Left ventricle myocardium superior (tissue), 1 donor: ENCODE measurements around the gene MBOAT1. TPM values are rescaled to one million over a fixed set of nuclear protein-coding genes. Genes with fewer than 3 reads are reported as not detected.
A peak's percentile ranks its signal among the peaks of the same experiment; 100 is the strongest.
"Not testable (repeated sequence)": the region's sequence is repeated elsewhere in the genome, so short reads cannot be mapped to it uniquely, and the experiment has no call there.

ENCODE experiments used
- ATAC-seq: fragments of 200-7000 bp; cut with Tn5 transposase; one replicate; pipeline ENCODE4 v1.9.1; 2020; ENCODE audit warnings: mild to moderate bottlenecking, moderate library complexity
- DNase-seq: peaks from one replicate; pipeline ENCODE4 v3.0.0-alpha.2; 2020
- intact Hi-C: fragments of 100-400 bp; cut with micrococcal nuclease; formaldehyde crosslinking; loops from one replicate; pipeline ENCODE4 v1.11.0; 2022
- total RNA-seq: library from RNA; stranded (reverse); fragmentation: NEBNext Ultra II Directional; extraction: Animal tissue kit (Norgen Biotek cat#: 25700); gene quantifications from one replicate; pipeline ENCODE4 v1.2.1, GENCODE V29; 2021
- donor health status: DM: no; HTN: yes; CAD: no; lungs with severe emphysema.

Gene MBOAT1
- total RNA-seq, 1 donor from 2014 or later: 5.0 TPM

- DNase-seq (no peak), ATAC-seq (peak; percentile 79)
- intact Hi-C loops: no loop called here
Measured at GRCh38 chr6:20180935-20181334, 31.3 kb downstream of the MBOAT1 start.

DNA sequence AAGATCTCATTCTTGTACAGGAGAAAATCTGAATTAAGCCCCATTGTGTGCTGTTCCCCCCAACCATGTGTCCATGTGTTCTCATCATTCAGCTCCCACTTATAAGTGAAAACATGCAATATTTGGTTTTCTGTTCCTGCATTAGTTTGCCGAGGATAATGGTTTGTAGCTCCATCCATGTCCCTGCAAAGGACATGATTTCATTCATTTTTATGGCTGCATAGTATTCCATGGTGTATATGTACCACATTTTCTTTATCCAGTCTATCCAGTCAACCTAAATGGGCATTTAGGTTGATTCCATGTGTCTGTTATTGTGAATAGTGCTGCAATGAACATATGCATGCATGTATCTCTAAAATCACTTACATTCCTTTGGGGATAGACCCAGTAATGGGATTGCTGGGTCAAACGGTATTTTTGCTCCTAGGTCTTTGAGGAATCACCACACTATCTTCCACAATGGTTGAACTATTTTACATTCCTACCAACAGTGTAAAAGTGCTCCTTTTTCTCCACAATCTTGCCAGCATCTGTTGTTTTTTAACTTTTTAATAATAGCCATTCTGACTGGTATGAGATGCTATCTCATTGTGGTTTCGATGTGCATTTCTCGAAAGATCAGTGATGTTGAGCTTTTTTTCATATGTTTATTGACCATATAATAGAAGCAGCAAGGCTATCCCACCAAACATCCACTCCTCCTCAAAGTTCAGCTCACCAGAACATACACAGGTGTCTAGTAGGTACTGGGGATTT, 32.8 kb downstream of the MBOAT1 start:
- intact Hi-C loops, DNase-seq, ATAC-seq: not testable (repeated sequence)

DNA sequence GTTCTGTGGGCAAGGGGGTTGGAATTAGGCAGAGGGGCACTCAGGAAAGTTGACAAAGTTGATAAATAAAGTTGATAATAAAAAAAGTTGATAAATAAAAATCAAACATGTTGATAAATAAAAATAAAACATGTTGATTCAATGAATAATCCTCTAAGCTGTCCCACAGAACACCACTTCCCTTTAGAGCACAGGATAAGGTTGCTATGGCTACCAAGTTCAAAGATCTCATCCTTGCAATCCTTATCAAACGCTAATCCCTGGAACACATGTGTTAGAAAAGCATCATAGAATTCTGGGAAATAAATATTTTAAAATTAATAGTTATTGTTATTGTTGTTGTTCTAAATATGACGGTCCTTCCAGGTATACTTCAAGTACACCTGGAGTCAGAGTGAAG, 33.9 kb downstream of the MBOAT1 start:
- intact Hi-C loops: no loop called here
- DNase-seq: no peak
- ATAC-seq: no peak

DNA sequence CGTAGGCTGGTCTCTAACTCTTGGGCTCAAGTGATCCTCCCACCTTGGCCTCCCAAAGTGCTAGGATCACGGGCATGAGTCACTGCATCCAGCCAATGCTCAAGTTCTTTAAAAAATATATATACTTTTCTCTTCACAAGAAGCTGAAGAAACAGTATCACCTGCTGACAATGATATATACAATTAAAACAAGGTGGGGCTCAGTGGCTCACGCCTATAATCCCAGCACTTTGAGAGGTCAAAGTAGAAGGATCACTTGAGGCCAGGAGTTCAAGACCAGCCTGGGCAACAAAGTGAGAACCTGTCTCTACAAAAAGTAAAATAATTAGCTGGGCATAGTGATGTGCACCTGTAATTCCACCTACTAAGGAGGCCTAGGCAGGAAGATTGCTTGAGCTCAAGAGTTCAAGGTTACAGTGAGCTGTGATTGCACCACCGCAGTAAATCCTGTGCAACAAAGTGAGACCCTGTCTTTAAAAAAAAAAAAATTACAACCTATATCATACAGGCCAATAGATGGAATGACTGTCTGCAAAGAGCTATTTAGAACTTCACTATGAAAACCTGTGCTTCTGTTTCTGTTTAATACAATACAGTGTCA, 36.4 kb downstream of the MBOAT1 start:
- ATAC-seq: no peak
- intact Hi-C loops: no loop called here
- no peak for DNase-seq

GRCh38 chr6:20173833-20174792, 38.2 kb downstream of the MBOAT1 start:
- intact Hi-C loops: no loop called here
- DNase-seq (no peak), ATAC-seq (peak; percentile 9)

GRCh38 chr6:20172842-20173456, 39.3 kb downstream of the MBOAT1 start:
- ATAC-seq: no peak
- DNase-seq: no peak
- intact Hi-C loops: no loop called here

DNA sequence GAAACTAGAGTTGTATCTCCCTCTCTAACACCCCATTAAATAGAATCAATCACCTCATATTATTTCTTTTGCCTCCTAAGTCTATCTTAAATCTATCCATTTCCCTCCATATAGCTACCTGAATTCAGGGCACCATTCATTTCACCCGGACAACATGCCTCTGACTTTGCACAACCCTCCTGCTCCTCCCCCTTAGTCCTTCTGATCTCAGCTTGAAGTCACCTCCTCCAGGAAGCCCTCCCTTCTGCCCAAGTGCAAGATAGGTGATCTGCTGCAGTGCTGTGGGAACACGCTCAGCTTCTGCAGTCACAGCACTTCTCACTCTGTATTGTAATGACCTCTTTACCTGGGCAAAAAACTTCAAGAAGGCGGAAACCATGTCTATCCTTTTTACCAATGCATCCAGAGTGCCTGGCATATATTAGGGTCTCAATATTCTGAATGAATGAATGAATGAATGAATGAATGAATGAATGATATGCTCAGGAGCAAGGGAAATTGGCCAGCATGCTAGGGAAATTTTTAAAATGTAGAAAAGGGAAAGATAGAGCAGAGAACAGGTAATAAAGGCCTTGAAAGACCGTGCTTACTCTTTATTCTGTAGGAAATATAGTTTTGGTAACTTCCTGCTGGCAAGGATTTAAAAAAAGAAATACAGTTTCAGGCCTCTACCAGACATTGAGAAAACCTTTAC, 41.7 kb downstream of the MBOAT1 start:
- DNase-seq (no peak), ATAC-seq (no peak)
- intact Hi-C loops: no loop called here

DNA sequence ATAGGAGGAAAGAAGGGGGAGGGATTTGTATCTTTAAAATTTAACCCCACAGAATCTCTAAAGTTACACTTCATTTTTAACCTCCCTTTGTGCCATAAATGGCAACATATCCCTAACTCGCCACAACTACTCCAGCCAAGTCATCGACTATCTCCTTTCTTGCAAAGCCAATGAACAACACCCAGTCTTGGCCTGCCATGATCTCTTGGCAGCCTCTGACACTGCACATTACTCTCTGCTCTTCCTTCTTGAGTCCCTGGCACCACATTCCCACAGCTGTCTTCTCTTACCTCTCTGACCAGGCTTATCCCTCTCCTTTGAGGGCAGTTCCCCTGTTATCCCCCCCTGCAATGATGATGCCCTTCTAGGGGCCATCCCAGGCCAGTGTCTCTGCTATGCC, 42.5 kb downstream of the MBOAT1 start:
- ATAC-seq: peak; percentile 32
- DNase-seq: no peak
- intact Hi-C loops: no loop called here

DNA sequence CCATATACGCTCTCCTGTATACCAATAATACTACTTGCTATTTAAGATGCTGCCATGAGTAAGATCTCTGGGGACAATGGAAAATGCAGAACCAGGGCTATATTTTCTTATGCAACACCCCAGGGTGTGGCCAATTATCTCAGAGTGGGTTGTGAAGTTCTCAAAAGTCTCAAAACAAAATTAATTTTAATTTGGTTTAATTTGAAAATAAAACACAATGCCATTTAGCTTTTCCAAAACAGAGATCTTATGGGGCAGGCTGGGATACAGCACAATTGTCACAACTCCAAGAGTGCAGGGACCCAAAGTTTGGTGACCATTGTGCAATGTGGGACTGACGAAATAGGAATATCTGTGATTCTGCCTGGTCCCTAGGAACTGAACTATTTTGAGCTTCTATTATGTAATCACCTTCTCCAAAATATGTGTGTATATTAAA, 43.1 kb downstream of the MBOAT1 start:
- ATAC-seq (peak; percentile 86), DNase-seq (no peak)
- intact Hi-C loops: no loop called here

- ATAC-seq: peak; percentile 49
- no peak for DNase-seq
- intact Hi-C loops: no loop called here
Measured at GRCh38 chr6:20168690-20169089, 43.6 kb downstream of the MBOAT1 start.

GRCh38 chr6:20167601-20168000, 44.7 kb downstream of the MBOAT1 start:
- no peak for ATAC-seq
- intact Hi-C loops: no loop called here
- no peak for DNase-seq

DNA sequence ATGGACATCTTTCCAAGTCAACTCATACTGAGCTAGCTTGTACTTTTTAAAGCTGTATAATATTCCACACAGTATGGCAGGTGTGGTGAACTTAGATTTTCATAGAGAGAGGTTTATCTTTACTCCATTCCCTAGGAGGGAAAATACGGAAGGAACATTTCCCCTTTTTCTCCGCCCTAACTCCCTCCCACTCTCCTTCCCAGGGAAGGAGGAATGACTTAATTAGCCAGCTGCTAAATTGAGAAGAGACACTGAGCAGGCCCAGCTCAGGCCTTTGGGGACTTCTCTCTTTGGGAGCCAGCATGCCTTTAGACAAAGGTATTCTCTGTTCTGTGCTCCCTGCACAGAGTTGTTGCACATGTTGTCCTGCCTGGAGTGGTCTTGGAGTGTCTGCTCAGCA, 46.1 kb downstream of the MBOAT1 start:
- intact Hi-C loops: no loop called here
- ATAC-seq (peak; percentile 19), DNase-seq (no peak)

- ATAC-seq: no peak
- intact Hi-C loops: no loop called here
Measured at GRCh38 chr6:20162515-20162914, 49.8 kb downstream of the MBOAT1 start.

GRCh38 chr6:20160541-20161283, 51.6 kb downstream of the MBOAT1 start:
- ATAC-seq: no peak
- intact Hi-C loops: no loop called here
- no peak for DNase-seq

More at GRCh38 chr6:20162515-20162914, 49.8 kb downstream of the MBOAT1 start:
- DNase-seq: no peak

GRCh38 chr6:20159781-20160540, 52.3 kb downstream of the MBOAT1 start:
- DNase-seq (no peak), ATAC-seq (no peak)
- intact Hi-C loops: no loop called here

DNA sequence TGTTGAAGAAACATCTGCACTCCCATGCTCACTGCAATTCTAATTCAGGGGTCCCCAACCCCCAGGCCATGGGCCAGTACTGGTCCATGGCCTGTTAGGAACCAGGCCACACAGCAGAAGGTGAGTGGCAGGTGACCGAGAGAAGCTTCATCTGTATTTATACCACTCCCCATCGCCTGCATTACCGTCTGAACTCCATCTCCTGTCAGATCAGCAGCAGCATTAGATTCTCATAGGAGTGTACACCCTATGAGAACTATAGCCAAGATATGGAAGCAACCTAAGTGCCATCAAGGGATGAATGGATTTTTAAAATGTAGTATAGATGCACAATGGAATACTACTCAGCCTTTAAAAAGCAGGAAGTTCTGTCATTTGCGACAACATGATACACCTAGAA, 53.2 kb downstream of the MBOAT1 start:
- intact Hi-C loops: no loop called here
- DNase-seq: no peak

DNA sequence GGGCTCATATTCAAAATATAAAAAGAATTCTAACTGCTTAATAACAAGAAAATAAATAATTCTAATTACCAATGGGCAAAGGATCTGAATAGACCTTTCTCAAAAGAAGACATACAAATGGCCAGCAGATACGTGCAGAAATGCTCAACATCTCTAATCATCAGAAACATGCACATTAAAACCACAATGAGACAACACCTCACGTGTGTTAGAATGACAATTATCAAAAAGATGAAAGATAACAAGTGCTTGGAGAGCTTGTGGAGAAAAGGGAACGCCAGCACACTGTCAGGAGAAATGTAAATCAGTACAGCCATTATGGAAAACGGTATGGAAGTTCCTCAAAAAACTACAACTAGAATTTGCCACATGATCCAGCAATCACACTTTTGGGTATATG, 53.6 kb downstream of the MBOAT1 start:
- no peak for DNase-seq
- no peak for ATAC-seq
- intact Hi-C loops: no loop called here

More for the DNA sequence above, 53.2 kb downstream of the MBOAT1 start:
- ATAC-seq: no peak
